HEK293 (cell line): Measurements from ENCODE around the gene ZCCHC14.

ENCODE experiments used
- CTCF ChIA-PET: fragments of 350-600 bp; formaldehyde crosslinking; extraction: SDS; loops from one replicate; lab custom pipeline; 2021; ENCODE audit warnings: antibody characterized with exemption; lab: Yijun Ruan, JAX
- POLR2A ChIA-PET: fragments of 300-600 bp; formaldehyde crosslinking; extraction: SDS; loops from one replicate; lab custom pipeline; 2020; ENCODE audit warnings: antibody characterized with exemption, inconsistent platforms; lab: Yijun Ruan, JAX
- H3K27ac ChIP-seq: fragments of 200-500 bp; sonication (Bioruptor generic); 2 replicates; pipeline ENCODE4 v1.5.1; 2014; ENCODE audit warnings: low read depth, low read length, control low read depth, inconsistent platforms; ENCODE audit errors: extremely low read depth
- H3K36me3 ChIP-seq, 2 experiments: fragments of 200-500 bp in 1 of 2; sonication (Bioruptor generic) in 1 of 2; 1 replicate in 1 of 2; 2 replicates in 1 of 2; pipeline ENCODE4 v1.5.1; 2014 to 2017; ENCODE audit warnings: inconsistent platforms in 2 of 2, low read length in 2 of 2; ENCODE audit not compliant: control insufficient read depth in 2 of 2, insufficient read depth in 1 of 2
- H3K4me1 ChIP-seq: fragments of 200-500 bp; sonication (Bioruptor generic); 2 replicates; pipeline ENCODE4 v1.5.1; 2014; ENCODE audit warnings: mild to moderate bottlenecking, low read length, inconsistent platforms; ENCODE audit not compliant: control insufficient read depth, insufficient read depth
- H3K4me3 ChIP-seq: 2 replicates; pipeline ENCODE4 v1.5.1; 2011; ENCODE audit warnings: low read depth, mild to moderate bottlenecking, control low read depth, low read length, moderate library complexity
- H3K9me3 ChIP-seq: fragments of 200-500 bp; sonication (Bioruptor generic); 2 replicates; pipeline ENCODE4 v1.5.1; 2014; ENCODE audit warnings: low read depth, low read length, inconsistent platforms; ENCODE audit not compliant: control insufficient read depth, insufficient read depth
- PRDM4 ChIP-seq: fragments of 450-650 bp; formaldehyde crosslinking; IDR thresholded peaks from 2 replicates; pipeline ENCODE4 v1.5.1; 2017; ENCODE audit warnings: missing biosample characterization, missing genetic modification characterization
- ZIC2 ChIP-seq: fragments of 450-650 bp; formaldehyde crosslinking; IDR thresholded peaks from 2 replicates; pipeline ENCODE4 v1.5.1; 2016; ENCODE audit warnings: missing biosample characterization, missing genetic modification characterization
- ZNF121 ChIP-seq: fragments of 450-650 bp; formaldehyde crosslinking; IDR thresholded peaks from 2 replicates; pipeline ENCODE4 v1.5.1; 2016; ENCODE audit warnings: missing biosample characterization, missing genetic modification characterization
- ZNF2 ChIP-seq: fragments of 450-650 bp; formaldehyde crosslinking; IDR thresholded peaks from 2 replicates; pipeline ENCODE4 v1.5.1; 2016; ENCODE audit warnings: missing biosample characterization, missing genetic modification characterization
- ZNF211 ChIP-seq: fragments of 450-650 bp; formaldehyde crosslinking; IDR thresholded peaks from 2 replicates; pipeline ENCODE4 v1.5.1; 2016; ENCODE audit warnings: low read depth, missing biosample characterization, missing genetic modification characterization
- ZNF221 ChIP-seq: fragments of 450-650 bp; formaldehyde crosslinking; IDR thresholded peaks from 2 replicates; pipeline ENCODE4 v1.5.1; 2017; ENCODE audit warnings: missing biosample characterization, missing genetic modification characterization, borderline replicate concordance
- ZNF426 ChIP-seq: fragments of 450-650 bp; formaldehyde crosslinking; IDR thresholded peaks from 2 replicates; pipeline ENCODE4 v1.5.1; 2017; ENCODE audit warnings: missing biosample characterization, missing genetic modification characterization, mild to moderate bottlenecking, inconsistent platforms, moderate library complexity
- ZNF791 ChIP-seq: fragments of 450-650 bp; formaldehyde crosslinking; IDR thresholded peaks from 2 replicates; pipeline ENCODE4 v1.5.1; 2016; ENCODE audit warnings: missing biosample characterization, missing genetic modification characterization
- ZNF837 ChIP-seq: fragments of 450-650 bp; formaldehyde crosslinking; IDR thresholded peaks from 2 replicates; pipeline ENCODE4 v1.5.1; 2016; ENCODE audit warnings: missing biosample characterization, missing genetic modification characterization
- TF ChIP-seq, protein P1 (sequence below): fragments of 450-650 bp; formaldehyde crosslinking; IDR thresholded peaks from 2 replicates; pipeline ENCODE4 v1.5.1; 2016; ENCODE audit warnings: missing biosample characterization, missing genetic modification characterization
- TF ChIP-seq, protein P2 (sequence below): fragments of 450-650 bp; formaldehyde crosslinking; IDR thresholded peaks from 2 replicates; pipeline ENCODE4 v1.5.1; 2016; ENCODE audit warnings: missing biosample characterization, missing genetic modification characterization, borderline replicate concordance
- TF ChIP-seq, protein P3 (sequence below): fragments of 450-650 bp; formaldehyde crosslinking; IDR thresholded peaks from 2 replicates; pipeline ENCODE4 v1.5.1; 2016; ENCODE audit warnings: missing biosample characterization, missing genetic modification characterization, low read depth
- TF ChIP-seq, protein P4 (sequence below): fragments of 450-650 bp; formaldehyde crosslinking; conservative IDR thresholded peaks from 2 replicates; pipeline ENCODE4 v1.5.1; 2016; ENCODE audit warnings: low read depth, missing biosample characterization, missing genetic modification characterization
- TF ChIP-seq, protein P5 (sequence below): IDR thresholded peaks from 2 replicates; pipeline ENCODE4 v1.6.1; 2011; ENCODE audit warnings: mild to moderate bottlenecking, low read depth, low read length, borderline replicate concordance

Gene ZCCHC14

GRCh38 chr16:87366930-87367329 is 125.9 kb downstream of the ZCCHC14 start:
- no peak overlapping the region for H3K4me3 ChIP-seq
- H3K36me3 ChIP-seq, result peaks cover 0 to 5% of the 10 kb centered on the region in 2 experiments; a peak in 1 of 3 replicates
- TF ChIP-seq ZNF121 (tag by site-specific recombination), result peak; percentile 81
- TF ChIP-seq ZNF837 (tag by site-specific recombination), result no peak
- TF ChIP-seq, all 188 proteins: peak for 1
- Histone ChIP-seq H3K27ac (no peak overlapping the region), H3K9me3 (no peaks in the 10 kb centered on the region), H3K4me1 (peaks cover 8% of the 10 kb centered on the region; the same call in 1 of the 2 replicates)
- POLR2A ChIA-PET, result no interaction called here
- CTCF ChIA-PET, result no interaction called here

DNA sequence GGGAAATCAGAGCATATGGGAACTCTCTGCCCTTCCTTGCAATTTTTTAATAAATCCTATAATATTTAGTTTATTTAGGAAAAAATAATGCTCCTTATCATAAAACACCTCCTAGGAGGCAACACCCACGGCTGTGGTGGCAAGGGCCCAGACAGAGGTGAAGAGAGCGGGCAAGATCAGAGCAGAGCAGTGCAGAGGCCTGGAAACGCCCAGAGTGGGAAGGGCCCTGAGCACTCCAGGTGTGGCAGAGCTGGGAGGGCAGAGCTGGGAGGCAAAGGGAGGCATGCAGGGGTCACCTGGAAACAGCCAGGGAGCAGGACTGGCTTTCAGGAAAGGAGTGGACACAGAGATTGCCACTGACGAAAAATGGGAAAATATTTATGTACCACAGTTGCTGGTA is 126.5 kb downstream of the ZCCHC14 start:
- H3K4me3 ChIP-seq, result no peak overlapping the region
- POLR2A ChIA-PET, result no interaction called here
- no peak for TF ChIP-seq ZNF426 (tag by site-specific recombination)
- peak; percentile 51; the same call in 1 of the 2 replicates for TF ChIP-seq PRDM4 (tag by site-specific recombination)
- TF ChIP-seq ZNF791 (tag by site-specific recombination), result no peak
- H3K9me3 ChIP-seq, result no peaks in the 10 kb centered on the region
- H3K4me1 ChIP-seq, result peaks cover 8% of the 10 kb centered on the region; the same call in 1 of the 2 replicates
- CTCF ChIA-PET, result no interaction called here
- no peak overlapping the region for H3K27ac ChIP-seq
- H3K36me3 ChIP-seq, result peaks cover 0 to 11% of the 10 kb centered on the region in 2 experiments; a peak in 1 of 3 replicates

DNA sequence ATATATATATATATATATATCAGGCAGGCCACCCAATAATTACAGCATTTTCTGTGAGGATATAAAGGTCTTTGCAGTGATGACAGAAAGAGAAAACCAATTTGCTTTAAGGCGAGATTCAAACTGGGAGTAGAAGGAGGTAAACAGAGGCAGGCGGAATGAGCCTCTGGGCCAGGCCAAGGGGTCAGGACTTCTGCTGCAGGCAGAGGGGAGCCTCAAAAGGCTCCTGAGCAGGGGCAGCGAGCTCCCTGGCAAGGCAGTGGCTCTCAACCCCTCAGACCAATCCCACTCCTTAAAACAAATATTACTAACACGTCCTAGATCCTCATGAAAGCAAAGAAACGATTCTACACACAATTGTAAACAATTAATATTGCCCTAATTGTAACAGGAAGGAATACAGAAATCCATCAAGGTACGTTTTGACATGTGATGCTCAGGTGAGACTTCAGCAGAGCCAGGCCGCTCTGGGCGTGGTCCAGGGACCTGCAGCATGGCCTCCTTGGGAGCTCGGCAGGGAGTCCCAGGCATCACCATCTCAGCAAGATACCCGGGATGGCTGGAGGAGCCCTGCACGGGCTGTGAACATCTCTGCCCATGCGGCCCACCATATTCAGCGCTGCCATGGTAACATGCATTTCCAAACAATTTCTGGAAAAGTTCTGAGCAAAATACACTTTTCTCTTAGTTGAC is 127.7 kb downstream of the ZCCHC14 start:
- Histone ChIP-seq H3K4me3 (no peak overlapping the region), H3K9me3 (no peaks in the 10 kb centered on the region), H3K4me1 (peaks cover 8% of the 10 kb centered on the region; the same call in 1 of the 2 replicates), H3K27ac (no peak overlapping the region), H3K36me3 (peaks cover 0 to 22% of the 10 kb centered on the region in 2 experiments; a peak in 1 of 3 replicates)
- POLR2A ChIA-PET, result no interaction called here
- CTCF ChIA-PET, result interaction anchor here (0.6 kb wide), 1 partner anchor 42 kb away, joined by 4 read pairs; no protein-coding TSS in a partner anchor
- TF ChIP-seq ZNF221 (tag by site-specific recombination), result no peak
- TF ChIP-seq, protein P1, sequence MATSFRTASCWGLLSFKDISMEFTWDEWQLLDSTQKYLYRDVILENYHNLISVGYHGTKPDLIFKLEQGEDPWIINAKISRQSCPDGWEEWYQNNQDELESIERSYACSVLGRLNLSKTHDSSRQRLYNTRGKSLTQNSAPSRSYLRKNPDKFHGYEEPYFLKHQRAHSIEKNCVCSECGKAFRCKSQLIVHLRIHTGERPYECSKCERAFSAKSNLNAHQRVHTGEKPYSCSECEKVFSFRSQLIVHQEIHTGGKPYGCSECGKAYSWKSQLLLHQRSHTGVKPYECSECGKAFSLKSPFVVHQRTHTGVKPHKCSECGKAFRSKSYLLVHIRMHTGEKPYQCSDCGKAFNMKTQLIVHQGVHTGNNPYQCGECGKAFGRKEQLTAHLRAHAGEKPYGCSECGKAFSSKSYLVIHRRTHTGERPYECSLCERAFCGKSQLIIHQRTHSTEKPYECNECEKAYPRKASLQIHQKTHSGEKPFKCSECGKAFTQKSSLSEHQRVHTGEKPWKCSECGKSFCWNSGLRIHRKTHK, result no peak
- TF ChIP-seq ZNF2 (tag by site-specific recombination), result no peak
- no peak for TF ChIP-seq ZNF211 (tag by site-specific recombination)
- TF ChIP-seq ZIC2 (tag by site-specific recombination), result no peak
- TF ChIP-seq, protein P2, sequence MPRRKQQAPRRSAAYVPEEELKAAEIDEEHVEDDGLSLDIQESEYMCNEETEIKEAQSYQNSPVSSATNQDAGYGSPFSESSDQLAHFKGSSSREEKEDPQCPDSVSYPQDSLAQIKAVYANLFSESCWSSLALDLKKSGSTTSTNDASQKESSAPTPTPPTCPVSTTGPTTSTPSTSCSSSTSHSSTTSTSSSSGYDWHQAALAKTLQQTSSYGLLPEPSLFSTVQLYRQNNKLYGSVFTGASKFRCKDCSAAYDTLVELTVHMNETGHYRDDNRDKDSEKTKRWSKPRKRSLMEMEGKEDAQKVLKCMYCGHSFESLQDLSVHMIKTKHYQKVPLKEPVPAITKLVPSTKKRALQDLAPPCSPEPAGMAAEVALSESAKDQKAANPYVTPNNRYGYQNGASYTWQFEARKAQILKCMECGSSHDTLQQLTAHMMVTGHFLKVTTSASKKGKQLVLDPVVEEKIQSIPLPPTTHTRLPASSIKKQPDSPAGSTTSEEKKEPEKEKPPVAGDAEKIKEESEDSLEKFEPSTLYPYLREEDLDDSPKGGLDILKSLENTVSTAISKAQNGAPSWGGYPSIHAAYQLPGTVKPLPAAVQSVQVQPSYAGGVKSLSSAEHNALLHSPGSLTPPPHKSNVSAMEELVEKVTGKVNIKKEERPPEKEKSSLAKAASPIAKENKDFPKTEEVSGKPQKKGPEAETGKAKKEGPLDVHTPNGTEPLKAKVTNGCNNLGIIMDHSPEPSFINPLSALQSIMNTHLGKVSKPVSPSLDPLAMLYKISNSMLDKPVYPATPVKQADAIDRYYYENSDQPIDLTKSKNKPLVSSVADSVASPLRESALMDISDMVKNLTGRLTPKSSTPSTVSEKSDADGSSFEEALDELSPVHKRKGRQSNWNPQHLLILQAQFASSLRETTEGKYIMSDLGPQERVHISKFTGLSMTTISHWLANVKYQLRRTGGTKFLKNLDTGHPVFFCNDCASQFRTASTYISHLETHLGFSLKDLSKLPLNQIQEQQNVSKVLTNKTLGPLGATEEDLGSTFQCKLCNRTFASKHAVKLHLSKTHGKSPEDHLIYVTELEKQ (tag by site-specific recombination), result no peak
- TF ChIP-seq, protein P3, sequence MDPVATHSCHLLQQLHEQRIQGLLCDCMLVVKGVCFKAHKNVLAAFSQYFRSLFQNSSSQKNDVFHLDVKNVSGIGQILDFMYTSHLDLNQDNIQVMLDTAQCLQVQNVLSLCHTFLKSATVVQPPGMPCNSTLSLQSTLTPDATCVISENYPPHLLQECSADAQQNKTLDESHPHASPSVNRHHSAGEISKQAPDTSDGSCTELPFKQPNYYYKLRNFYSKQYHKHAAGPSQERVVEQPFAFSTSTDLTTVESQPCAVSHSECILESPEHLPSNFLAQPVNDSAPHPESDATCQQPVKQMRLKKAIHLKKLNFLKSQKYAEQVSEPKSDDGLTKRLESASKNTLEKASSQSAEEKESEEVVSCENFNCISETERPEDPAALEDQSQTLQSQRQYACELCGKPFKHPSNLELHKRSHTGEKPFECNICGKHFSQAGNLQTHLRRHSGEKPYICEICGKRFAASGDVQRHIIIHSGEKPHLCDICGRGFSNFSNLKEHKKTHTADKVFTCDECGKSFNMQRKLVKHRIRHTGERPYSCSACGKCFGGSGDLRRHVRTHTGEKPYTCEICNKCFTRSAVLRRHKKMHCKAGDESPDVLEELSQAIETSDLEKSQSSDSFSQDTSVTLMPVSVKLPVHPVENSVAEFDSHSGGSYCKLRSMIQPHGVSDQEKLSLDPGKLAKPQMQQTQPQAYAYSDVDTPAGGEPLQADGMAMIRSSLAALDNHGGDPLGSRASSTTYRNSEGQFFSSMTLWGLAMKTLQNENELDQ (tag by site-specific recombination), result no peak
- TF ChIP-seq, protein P4, sequence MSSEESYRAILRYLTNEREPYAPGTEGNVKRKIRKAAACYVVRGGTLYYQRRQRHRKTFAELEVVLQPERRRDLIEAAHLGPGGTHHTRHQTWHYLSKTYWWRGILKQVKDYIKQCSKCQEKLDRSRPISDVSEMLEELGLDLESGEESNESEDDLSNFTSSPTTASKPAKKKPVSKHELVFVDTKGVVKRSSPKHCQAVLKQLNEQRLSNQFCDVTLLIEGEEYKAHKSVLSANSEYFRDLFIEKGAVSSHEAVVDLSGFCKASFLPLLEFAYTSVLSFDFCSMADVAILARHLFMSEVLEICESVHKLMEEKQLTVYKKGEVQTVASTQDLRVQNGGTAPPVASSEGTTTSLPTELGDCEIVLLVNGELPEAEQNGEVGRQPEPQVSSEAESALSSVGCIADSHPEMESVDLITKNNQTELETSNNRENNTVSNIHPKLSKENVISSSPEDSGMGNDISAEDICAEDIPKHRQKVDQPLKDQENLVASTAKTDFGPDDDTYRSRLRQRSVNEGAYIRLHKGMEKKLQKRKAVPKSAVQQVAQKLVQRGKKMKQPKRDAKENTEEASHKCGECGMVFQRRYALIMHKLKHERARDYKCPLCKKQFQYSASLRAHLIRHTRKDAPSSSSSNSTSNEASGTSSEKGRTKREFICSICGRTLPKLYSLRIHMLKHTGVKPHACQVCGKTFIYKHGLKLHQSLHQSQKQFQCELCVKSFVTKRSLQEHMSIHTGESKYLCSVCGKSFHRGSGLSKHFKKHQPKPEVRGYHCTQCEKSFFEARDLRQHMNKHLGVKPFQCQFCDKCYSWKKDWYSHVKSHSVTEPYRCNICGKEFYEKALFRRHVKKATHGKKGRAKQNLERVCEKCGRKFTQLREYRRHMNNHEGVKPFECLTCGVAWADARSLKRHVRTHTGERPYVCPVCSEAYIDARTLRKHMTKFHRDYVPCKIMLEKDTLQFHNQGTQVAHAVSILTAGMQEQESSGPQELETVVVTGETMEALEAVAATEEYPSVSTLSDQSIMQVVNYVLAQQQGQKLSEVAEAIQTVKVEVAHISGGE (tag by site-specific recombination), result no peak
- TF ChIP-seq, protein P5, sequence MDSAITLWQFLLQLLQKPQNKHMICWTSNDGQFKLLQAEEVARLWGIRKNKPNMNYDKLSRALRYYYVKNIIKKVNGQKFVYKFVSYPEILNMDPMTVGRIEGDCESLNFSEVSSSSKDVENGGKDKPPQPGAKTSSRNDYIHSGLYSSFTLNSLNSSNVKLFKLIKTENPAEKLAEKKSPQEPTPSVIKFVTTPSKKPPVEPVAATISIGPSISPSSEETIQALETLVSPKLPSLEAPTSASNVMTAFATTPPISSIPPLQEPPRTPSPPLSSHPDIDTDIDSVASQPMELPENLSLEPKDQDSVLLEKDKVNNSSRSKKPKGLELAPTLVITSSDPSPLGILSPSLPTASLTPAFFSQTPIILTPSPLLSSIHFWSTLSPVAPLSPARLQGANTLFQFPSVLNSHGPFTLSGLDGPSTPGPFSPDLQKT, result no peak
